Astrocyte (in vitro differentiated cells and primary cell): ENCODE measurements around the gene CD40LG. TPM values are rescaled to one million over a fixed set of nuclear protein-coding genes. Genes with fewer than 3 reads are reported as not detected.

Source experiments
- DNase-seq: peaks from one replicate; pipeline ENCODE4 v3.0.0-alpha.2; 2010; ENCODE audit warnings: low read depth
- FAIRE-seq: peaks from 2 replicates; lab custom pipeline; 2011; peaks lifted over from hg19 to GRCh38; lab: Jason Lieb, UNC
- H2AFZ ChIP-seq: 2 replicates; pipeline ENCODE4 v1.6.0; 2012; ENCODE audit warnings: low read depth, low read length, inconsistent platforms
- H3K27ac ChIP-seq: 2 replicates; pipeline ENCODE4 v1.5.1; 2011; ENCODE audit warnings: low read depth, low read length, inconsistent platforms
- H3K27me3 ChIP-seq: 2 replicates; pipeline ENCODE4 v1.6.0; 2011; ENCODE audit warnings: low read length, inconsistent platforms; ENCODE audit not compliant: insufficient read depth
- H3K36me3 ChIP-seq: 2 replicates; pipeline ENCODE4 v1.5.1; 2011; ENCODE audit warnings: low read length, inconsistent platforms; ENCODE audit not compliant: insufficient read depth
- H3K4me1 ChIP-seq: 2 replicates; pipeline ENCODE4 v1.5.1; 2011; ENCODE audit warnings: low read length, inconsistent platforms; ENCODE audit not compliant: insufficient read depth
- H3K4me2 ChIP-seq: 2 replicates; pipeline ENCODE4 v1.6.0; 2012; ENCODE audit warnings: low read length, inconsistent platforms
- H3K4me3 ChIP-seq: 2 replicates; pipeline ENCODE4 v1.5.1; 2011; ENCODE audit warnings: low read depth, mild to moderate bottlenecking, low read length, inconsistent platforms; ENCODE audit not compliant: insufficient read depth
- H3K79me2 ChIP-seq: 2 replicates; pipeline ENCODE4 v1.6.0; 2012; ENCODE audit warnings: mild to moderate bottlenecking, low read length, inconsistent platforms; ENCODE audit not compliant: insufficient read depth
- H3K9ac ChIP-seq: 2 replicates; pipeline ENCODE4 v1.6.0; 2012; ENCODE audit warnings: mild to moderate bottlenecking, low read length, inconsistent platforms
- H3K9me3 ChIP-seq: 2 replicates; pipeline ENCODE4 v1.5.1; 2012; ENCODE audit warnings: low read depth, mild to moderate bottlenecking, low read length, inconsistent platforms; ENCODE audit not compliant: insufficient read depth
- H4K20me1 ChIP-seq: 2 replicates; pipeline ENCODE4 v1.6.0; 2012; ENCODE audit warnings: low read length, inconsistent platforms; ENCODE audit not compliant: insufficient read depth
- H3K27ac Mint-ChIP-seq: one replicate; pipeline ENCODE4 v1.8.0; 2021; ENCODE audit warnings: mild to moderate bottlenecking, mixed read lengths; ENCODE audit not compliant: unreplicated experiment
- H3K27me3 Mint-ChIP-seq: one replicate; pipeline ENCODE4 v1.8.0; 2021; ENCODE audit warnings: low read depth, mixed read lengths; ENCODE audit not compliant: unreplicated experiment
- H3K36me3 Mint-ChIP-seq: one replicate; pipeline ENCODE4 v1.8.0; 2021; ENCODE audit warnings: low read depth, mixed read lengths; ENCODE audit not compliant: unreplicated experiment
- H3K4me1 Mint-ChIP-seq: one replicate; pipeline ENCODE4 v1.8.0; 2021; ENCODE audit warnings: low read depth, mixed read lengths; ENCODE audit not compliant: unreplicated experiment
- H3K4me3 Mint-ChIP-seq: one replicate; pipeline ENCODE4 v1.8.0; 2021; ENCODE audit warnings: mild to moderate bottlenecking, moderate library complexity, mixed read lengths; ENCODE audit not compliant: unreplicated experiment
- H3K9me3 Mint-ChIP-seq: one replicate; pipeline ENCODE4 v1.8.0; 2021; ENCODE audit warnings: mild to moderate bottlenecking, mixed read lengths; ENCODE audit not compliant: unreplicated experiment
- CTCF ChIP-seq: IDR thresholded peaks from 2 replicates; pipeline ENCODE4 v1.5.1; 2011; ENCODE audit warnings: low read depth, mild to moderate bottlenecking, inconsistent platforms, low read length, moderate library complexity; ENCODE audit not compliant: insufficient read depth
- EZH2 ChIP-seq: IDR thresholded peaks from 2 replicates; pipeline ENCODE4 v1.6.1; 2012; ENCODE audit warnings: mild to moderate bottlenecking, low read length, inconsistent platforms; ENCODE audit not compliant: insufficient read depth
- total RNA-seq: library from RNA; stranded (reverse); gene quantifications from 2 replicates; pipeline ENCODE4 v1.2.1, GENCODE V29; 2021

CD40LG gene
- total RNA-seq, 1 donor from 2014 or later = not detected

GRCh38 chrX:136630881-136631280 is 17.1 kb upstream of the CD40LG start:
- H3K27me3 Mint-ChIP-seq = no peaks in the 10 kb centered on the region
- H3K9me3 Mint-ChIP-seq = no peaks in the 10 kb centered on the region
- Histone ChIP-seq H3K79me2 (no peaks in the 10 kb centered on the region), H4K20me1 (no peaks in the 10 kb centered on the region), H3K9ac (no peak overlapping the region), H3K4me3 (no peak overlapping the region), H3K36me3 (no peaks in the 10 kb centered on the region), H3K27ac (no peak overlapping the region), H3K4me2 (no peak overlapping the region), H3K9me3 (no peaks in the 10 kb centered on the region), H3K27me3 (no peaks in the 10 kb centered on the region), H3K4me1 (no peaks in the 10 kb centered on the region), H2AFZ (no peak overlapping the region)
- no peak overlapping the region for H3K27ac Mint-ChIP-seq
- H3K36me3 Mint-ChIP-seq = no peaks in the 10 kb centered on the region
- TF ChIP-seq EZH2 = no peak
- H3K4me3 Mint-ChIP-seq = no peak overlapping the region
- no peaks in the 10 kb centered on the region for H3K4me1 Mint-ChIP-seq
- FAIRE-seq (no peak), DNase-seq (no peak)

- no peaks in the 10 kb centered on the region for H3K36me3 Mint-ChIP-seq
- no peak overlapping the region for H3K27ac Mint-ChIP-seq
- Histone ChIP-seq H3K27ac (no peak overlapping the region), H3K4me1 (no peaks in the 10 kb centered on the region), H3K4me3 (no peak overlapping the region), H3K9ac (no peak overlapping the region), H4K20me1 (no peaks in the 10 kb centered on the region), H2AFZ (no peak overlapping the region), H3K9me3 (no peaks in the 10 kb centered on the region), H3K36me3 (no peaks in the 10 kb centered on the region), H3K79me2 (no peaks in the 10 kb centered on the region), H3K27me3 (no peaks in the 10 kb centered on the region), H3K4me2 (no peak overlapping the region)
- DNase-seq (no peak), FAIRE-seq (no peak)
- H3K4me3 Mint-ChIP-seq = no peak overlapping the region
- peaks cover 3% of the 10 kb centered on the region for H3K27me3 Mint-ChIP-seq
- peaks cover 2% of the 10 kb centered on the region for H3K4me1 Mint-ChIP-seq
- H3K9me3 Mint-ChIP-seq = no peaks in the 10 kb centered on the region
- TF ChIP-seq EZH2 = no peak
Measured at GRCh38 chrX:136635235-136635634, 12.7 kb upstream of the CD40LG start.

GRCh38 chrX:136636121-136636520 is 11.8 kb upstream of the CD40LG start:
- H4K20me1 ChIP-seq = no peaks in the 10 kb centered on the region
- DNase-seq = no peak
- Mint-ChIP-seq H3K27ac (no peak overlapping the region), H3K9me3 (no peaks in the 10 kb centered on the region), H3K4me3 (no peak overlapping the region), H3K4me1 (peaks cover 2% of the 10 kb centered on the region), H3K36me3 (no peaks in the 10 kb centered on the region), H3K27me3 (peaks cover 3% of the 10 kb centered on the region)
- no peak overlapping the region for H3K27ac ChIP-seq
- H3K79me2 ChIP-seq = no peaks in the 10 kb centered on the region
- FAIRE-seq = no peak
- H3K9me3 ChIP-seq = no peaks in the 10 kb centered on the region
- no peaks in the 10 kb centered on the region for H3K36me3 ChIP-seq
- no peak overlapping the region for H3K9ac ChIP-seq
- TF ChIP-seq CTCF = no peak
- TF ChIP-seq EZH2 = no peak
- no peaks in the 10 kb centered on the region for H3K27me3 ChIP-seq
- H2AFZ ChIP-seq = no peak overlapping the region
- H3K4me2 ChIP-seq = no peak overlapping the region
- H3K4me1 ChIP-seq = no peaks in the 10 kb centered on the region
- no peak overlapping the region for H3K4me3 ChIP-seq
